ENCODE results near the gene SLC9A4.

Gene SLC9A4

DNA sequence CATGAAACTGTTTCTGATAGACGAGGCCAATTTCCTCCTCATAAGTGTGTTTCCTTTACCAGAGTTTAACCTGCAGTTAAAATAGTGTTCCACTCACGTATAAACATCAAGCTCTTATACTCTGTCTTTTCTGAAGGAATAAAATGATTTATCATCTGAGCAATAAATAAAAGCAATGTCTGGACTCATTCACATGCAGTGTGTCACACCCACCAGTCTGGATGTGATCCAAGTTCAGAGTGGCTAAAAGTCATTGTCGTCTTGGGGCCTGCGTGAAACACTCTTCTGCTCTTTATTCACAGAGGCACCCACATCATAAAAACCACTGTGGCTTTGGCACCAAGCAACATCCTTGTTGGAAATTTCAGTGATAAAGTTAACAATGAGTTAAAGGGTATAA, 19.5 kb upstream of the SLC9A4 start:
- no peak for DNase-seq

DNA sequence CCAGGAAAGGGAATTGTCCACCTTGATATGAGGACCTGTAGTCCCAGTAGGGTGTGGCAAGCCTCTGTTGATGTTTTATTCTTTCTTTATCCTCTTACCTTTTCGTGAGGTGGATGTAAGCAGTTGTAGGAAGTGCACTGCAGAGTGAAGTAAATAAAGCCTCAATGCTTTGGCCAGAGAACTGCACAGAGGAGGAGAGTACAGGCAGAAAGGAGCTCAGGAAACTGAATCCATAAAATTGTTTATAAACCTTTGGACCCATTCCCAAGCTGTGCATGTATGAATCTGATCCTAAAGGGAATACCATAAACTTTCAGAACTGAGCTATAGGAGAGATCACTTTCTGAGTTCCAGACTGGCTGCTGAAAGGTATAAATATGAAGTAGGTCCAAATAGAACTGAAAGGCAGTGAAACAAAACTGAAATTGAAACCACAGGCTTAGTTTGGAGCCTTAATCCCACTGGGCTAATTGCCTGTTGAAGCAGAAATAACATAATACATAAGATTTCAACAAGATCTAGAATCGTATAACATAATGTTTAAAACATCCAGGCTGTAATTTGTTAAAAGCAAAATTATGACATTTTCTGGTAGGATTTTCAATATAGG, 17.9 kb upstream of the SLC9A4 start:
- no peak for DNase-seq

DNA sequence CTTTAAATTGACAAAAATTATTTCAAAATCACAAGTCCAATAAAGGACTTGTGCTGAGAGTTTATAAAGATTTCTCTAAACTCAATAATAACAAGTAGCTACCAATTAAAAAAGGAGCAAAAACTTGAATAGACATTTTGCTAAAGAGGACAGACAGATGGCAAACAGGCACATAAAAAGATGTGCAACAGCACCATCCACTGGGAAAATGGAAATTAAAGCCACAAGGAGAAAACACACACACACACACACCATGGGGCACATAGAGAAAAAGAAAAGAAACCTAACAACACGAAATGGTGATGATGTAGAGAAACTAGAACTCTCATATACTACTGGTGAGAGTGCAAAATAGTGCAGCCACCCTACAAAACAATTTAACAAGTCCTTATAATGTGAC, 12.6 kb upstream of the SLC9A4 start:
- DNase-seq: no peak

DNA sequence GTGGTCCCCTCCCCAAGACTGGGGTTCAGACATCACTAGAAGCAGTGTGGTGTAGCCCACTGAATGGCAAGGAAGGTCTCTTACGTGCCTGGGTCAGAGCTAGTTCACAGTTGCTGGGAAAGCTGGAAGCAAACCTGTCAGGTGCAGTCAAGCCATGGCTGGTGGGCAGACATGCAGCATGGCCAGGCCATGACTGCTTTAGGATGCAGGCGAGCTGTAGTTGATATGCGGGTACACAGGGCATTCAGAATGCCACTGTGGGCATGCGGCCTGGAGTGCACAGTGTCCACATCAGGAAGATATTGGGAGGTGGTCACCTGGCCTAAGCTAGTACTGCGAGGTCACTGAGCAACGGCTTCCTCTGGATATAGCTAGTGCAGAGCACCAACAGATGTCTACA, 11.8 kb upstream of the SLC9A4 start:
- no peak for DNase-seq

DNA sequence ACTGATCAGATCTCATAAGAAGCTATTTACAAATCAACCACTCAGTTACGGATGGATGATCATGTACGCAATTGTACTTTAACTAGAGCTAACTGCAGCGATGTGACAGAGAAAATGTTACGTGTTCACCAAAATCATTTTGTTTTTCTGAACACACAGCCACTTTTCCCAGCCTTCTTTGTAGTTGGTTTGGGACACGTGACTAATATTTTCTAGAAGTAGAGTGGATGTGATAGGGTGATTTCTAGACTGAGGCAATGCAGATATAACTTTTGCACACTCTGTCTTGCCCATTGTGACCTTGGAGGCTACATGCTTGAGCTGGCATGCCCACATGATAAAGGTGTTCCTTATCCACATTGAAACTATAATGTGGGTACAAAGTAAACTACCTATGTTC, 9.9 kb upstream of the SLC9A4 start:
- DNase-seq: no peak

DNA sequence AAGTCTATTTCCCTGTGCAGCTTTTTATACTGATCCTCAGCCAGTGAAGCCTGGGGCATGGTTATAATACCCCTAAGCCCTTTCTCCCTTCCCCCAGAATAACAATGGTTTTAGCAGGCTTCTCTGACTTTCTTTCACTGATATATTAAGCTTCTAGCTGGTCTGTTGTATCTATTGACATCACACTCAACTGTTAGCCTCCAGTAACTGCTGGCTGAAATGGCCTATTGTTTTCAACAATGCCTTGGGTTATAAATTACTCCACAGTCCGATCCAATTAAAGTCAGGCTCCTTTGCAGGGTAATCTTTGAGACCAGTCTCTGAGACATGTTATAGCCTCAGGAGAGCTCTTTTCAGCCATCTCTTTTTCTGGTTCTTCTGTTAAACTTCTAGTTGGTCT, 2.9 kb upstream of the SLC9A4 start:
- DNase-seq: no peak

DNA sequence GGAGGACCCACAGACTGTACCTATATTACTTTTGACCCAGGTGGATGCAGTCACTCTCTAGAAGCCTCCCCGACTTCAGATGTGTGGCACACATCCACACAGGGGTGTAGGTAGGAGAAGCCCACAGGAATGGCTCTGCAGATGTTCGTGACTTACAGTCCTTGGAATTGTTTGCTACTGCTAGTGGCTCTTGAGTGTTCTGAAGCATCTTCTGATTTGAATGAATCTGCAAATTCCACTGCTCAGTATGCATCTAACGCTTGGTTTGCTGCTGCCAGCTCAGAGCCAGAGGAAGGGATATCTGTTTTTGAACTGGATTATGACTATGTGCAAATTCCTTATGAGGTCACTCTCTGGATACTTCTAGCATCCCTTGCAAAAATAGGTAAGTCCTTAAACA, 605 bp downstream of the SLC9A4 start:
- DNase-seq: no peak

DNA sequence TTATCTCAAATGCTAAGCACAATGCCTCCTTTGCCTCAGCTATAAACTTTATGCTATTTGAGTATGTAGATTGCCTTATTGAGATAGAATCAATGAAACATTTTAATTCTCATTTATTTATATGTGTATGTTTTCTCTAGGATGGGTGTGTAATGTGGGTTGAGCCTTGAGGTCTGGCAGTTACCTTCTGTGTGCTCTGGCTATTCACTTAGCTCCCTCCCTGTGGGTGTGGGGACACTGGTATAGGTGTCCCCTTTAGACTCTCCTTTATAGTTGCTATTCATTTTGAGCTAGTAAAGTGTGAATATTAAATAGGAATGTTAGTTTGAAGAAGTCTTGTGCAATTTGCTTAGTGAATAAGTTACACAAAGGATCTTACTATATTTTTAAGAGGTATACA, 1.8 kb downstream of the SLC9A4 start:
- DNase-seq: no peak

DNA sequence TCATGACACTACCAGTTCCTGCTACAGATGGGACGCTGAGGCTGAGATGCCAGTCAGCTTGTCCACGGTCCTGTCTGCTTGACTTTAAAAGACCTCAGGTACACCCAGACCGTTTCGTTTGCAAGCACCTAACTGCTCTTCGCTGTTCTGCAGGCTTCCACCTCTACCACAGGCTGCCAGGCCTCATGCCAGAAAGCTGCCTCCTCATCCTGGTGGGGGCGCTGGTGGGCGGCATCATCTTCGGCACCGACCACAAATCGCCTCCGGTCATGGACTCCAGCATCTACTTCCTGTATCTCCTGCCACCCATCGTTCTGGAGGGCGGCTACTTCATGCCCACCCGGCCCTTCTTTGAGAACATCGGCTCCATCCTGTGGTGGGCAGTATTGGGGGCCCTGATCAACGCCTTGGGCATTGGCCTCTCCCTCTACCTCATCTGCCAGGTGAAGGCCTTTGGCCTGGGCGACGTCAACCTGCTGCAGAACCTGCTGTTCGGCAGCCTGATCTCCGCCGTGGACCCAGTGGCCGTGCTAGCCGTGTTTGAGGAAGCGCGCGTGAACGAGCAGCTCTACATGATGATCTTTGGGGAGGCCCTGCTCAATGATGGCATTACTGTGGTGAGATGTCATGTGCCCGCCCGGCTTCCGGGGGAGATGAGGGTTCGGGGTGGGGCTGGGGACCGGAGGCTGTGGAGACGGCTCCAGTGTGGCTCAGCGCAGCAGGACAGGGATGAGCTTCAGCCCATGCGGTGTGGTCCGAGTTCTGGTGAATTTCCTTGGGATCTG, 5.9 kb downstream of the SLC9A4 start:
- DNase-seq: no peak

DNA sequence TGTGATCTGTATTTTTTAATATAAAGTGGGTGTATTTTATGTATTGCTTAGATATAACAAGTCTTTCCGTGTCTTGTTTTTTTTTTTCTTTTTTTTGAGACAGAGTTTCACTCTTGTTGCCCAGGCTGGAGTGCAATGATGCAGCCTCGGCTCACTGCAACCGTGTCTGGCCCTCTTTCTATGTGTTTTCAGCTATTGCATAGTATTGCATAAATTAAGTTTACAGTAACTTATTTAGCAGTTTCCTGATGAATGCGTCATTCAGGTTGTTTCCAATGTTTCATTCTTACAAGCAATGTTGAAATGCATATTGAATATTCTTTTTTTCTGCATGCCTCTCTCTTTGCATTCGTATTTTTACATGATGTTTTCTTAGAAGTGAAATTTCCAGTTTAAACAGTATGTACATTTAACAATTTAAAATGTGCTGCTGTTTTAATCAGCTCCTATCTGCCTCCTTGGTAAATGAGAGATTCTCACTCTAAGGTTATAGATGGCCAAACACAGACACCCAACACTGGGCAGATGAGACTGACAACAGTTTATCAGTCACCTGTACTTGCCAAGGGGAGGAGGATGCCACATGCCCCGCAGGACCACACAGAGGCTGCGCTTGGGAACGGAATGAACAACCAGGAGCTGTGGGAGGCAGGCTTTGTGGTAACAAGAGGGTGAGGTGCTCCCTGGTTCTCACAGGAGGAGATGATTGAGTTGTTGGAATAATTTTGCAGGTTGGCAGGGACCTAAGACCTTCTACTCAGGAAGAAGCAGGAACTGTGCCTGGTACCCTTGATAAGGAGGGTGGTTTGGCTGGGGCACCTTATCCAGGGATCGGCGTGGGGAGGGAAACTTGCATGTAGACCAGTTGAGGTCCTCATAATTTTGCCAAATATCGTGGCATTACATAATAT, 7.5 kb downstream of the SLC9A4 start:
- DNase-seq: no peak

DNA sequence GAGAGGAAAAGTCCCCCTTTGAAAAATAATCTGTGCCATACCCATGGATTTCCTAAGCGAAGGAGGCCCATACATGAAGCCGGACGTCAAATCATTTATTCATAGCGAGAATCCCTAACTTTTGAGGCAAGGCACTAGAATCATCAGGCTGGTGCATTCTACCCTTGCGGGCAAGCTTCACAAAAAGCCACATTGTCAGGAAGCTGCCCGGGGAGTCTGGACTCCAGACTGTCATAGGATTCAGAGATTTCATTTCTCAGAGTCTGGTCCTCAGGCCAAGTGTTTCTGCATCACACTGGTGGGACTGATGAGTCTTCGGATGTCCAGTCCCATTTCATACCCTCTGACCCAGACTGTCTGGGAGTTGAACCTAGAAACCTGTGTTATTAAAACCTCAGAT, 8.9 kb downstream of the SLC9A4 start:
- DNase-seq: no peak

DNA sequence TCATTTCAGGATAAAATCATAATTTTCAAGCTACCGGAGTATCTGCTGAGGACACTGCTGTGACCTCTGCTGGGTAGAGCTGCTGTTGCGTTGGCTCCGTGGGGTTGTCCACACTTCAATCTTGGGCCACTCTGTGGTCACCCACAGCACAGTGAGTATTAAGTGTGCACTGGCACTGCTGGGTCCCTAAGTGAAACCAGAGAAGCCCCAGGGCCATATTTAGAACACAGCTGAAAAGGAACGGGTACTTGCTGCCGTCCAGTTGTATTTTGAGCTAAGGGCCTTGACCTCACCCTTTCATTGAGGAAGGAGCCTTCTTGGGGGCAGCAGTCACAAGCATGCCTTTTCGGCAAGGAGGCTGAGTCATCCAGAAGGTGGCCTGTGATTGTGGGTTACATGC, 10.1 kb downstream of the SLC9A4 start:
- no peak for DNase-seq

DNA sequence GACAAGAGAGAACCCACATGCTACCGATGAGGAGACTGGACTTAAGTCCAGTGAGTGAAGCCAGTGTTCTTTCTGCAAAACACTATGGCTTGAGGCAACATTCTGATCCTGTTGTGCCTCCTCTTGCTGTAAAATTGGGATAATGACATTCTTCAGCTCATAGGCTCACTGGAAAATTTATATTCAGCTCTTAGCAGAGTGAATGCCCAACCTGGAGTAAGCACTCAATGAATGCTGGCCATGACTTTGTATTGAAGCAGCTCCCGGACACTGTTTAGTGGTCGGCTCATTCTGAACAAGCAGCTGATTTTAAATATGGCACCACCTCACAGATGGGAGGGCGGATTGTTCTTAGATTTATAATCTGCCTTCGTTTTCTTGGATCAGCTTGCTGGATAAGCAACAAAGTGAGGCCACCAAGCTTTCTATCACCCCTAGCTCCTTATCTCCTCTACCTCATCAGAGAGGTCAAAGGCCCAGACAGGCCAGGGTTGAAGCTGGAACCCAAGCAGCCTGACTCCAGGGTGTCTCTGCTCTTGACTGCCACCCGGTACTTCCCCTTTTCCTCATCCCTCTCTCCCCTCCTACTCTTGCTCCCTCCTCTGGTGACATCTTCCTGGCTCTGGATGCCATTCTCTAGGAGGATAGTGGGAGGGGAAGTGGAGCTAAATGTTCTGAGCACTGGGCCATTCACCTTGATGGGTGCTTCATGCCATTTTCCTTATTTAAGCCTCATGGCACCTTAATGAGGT, 11.5 kb downstream of the SLC9A4 start:
- DNase-seq: no peak

DNA sequence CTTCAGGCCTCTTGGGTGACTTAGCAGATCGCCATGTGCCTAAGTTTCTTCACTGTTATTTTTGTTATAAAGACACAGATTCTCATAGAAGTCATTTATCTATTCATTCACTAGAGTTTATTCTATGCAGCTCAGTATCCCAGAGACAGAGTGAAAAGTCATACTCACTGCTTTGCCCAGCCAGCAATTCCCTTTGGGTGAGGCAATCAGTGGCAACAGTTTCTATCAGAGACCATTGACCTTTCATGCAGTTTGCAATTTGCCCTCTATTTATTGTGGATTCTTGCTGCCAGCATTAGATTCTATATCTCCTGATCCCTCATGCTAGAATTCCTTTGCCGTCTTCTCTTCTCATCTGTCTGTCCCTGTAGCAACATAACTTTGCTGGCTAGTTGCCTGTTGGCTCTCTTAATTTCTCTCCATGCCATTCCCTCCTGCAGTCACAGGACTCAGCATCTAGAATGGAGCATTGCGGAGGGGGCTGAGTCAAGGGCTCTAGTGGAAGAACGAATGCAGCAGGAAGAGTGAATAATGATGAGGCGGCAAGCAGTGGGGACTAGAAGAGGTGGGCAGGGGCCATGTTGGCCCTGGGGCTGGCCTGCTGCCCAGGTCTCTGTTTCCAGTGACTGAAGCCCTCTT, 12.2 kb downstream of the SLC9A4 start:
- DNase-seq: no peak

DNA sequence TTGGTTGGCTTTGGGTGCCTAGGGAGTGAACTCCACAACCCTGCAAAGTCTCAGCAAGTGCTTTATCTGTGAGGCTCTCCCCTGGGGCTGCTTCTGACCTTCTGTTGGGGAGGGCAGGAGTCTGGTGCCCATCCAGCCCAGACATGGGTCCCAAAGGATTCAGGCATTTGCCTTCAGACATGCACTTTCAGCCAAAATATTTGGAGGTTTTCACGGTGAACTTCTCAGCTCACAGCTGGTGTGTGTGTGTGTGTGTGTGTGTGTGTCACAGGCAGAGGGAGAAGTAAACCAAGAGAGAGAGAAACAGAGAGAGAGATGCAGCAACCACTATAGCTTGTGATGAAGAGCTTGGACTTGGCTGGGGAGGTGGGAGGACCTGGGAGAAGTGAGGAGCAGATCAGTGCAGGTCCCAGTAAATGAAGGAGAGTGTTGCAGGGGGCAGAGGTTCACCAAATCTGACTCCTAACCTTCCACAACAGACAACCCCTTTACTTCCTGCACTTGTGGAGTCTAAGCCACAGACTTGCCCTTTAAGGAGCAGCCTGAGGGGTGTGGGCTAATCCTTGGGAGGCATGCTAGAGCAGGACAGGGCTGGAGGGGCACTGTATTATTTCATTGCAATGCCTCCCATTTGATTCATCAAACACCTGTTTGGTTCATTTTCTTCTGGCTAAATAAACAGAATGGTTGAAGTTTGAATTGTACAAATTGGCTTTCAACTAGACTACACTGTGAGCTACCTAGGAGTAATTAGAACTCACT, 14.1 kb downstream of the SLC9A4 start:
- no peak for DNase-seq

DNA sequence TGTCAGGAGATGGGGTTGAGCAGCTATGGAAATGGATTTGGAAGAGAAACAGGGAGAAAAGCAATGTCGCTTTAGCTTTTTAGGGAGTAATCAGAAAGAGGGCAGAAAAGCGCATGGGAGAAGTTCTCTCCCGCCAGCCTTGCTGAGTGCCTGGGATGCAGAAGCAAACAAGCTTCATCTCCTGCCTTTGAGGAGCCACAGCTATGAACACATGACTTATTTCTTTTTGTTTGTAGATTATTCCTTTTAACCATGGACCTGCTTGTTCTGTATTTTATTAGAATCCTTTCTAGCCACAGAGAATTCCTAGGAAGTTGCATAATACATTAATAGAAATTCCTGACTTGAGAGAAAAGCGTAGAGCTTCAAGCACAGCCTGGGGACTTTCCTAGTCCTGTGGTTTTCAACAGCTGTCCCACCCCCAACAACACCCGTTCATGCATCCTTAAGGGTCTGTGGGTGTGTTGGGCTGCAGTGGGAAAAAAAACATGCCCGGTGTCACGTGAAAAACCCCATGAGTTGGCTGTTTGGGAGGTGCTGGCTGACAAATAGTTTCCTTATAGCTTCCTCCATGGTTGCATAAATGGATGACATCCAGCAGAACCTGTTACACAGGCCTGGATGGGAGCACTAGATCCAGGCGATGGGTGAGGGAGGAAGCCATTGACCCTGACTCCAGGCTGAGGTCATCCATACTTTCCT, 14.9 kb downstream of the SLC9A4 start:
- DNase-seq: no peak

DNA sequence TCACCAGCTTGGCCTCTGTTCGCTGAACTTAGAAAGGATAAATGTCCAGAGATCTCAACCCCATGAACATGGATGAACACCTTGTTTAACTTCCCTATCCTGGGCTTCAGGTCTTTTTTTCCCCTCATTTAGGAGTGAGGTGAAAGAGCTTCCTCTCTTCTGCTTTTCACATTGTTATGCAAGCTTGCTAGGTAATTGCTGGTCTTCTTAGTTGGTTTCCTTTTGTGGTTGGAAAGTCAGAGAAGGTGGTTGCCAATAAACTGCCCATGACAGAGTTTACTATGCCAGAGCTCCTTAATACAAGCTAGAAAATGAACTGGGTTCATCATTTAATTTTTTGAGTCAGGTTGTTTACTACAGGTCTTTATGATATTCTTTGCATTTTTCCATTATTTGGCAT, 16.6 kb downstream of the SLC9A4 start:
- DNase-seq: no peak

DNA sequence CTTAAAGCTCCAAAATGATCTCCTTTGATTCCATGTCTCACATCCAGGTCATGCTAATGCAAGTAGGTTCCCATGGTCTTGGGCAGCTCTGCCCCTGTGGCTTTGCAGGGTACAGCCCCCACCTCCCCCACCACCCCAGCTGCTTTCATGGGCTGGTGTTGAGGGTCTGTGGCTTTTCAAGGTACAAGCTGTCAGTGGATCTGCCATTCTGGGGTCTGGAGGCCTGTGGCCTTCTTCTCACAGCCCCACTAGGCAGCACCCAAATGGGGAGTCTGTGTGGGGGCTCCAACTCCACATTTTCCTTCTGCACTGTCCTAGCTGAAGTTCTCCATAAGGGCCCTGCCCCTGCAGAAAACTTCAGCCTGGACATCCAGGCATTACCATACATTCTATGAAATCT, 19.0 kb downstream of the SLC9A4 start:
- no peak for DNase-seq

DNA sequence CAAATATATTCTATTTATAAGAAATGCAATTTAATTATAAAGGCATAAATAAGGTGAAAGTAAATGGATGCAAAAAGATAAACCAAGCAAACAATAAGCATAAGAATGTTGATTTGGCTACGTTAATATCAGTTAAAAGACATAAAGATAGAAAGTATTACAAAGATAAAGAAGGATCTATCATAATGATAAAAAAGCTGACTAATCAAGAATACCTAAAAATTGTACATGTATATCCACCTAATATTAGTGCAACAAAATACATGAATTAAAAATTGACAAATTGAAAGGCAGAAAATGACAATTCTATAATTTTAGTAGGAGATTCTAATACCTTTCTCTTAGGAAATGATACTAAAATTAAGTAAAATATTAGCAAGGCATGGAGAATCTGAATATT, 21.5 kb downstream of the SLC9A4 start:
- DNase-seq: no peak

DNA sequence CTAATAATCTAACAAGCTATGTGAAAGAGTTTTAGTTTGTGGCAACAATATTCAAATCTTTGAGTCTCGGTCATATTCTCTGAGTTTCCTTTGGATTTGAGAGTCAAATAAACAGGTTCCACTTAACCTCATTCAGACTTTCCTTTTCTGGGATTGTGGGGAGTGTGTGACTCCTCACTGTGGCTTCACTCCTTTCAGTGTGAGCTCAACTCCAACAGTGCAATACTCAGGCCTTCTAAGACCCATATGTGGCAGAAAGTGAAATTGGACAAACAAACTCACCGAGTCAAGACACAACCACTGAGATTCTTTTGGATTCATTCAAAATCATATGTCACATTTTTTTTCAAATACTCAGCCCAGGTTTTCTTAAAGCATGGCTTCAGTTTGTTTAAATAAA, 25.4 kb downstream of the SLC9A4 start:
- no peak for DNase-seq

DNA sequence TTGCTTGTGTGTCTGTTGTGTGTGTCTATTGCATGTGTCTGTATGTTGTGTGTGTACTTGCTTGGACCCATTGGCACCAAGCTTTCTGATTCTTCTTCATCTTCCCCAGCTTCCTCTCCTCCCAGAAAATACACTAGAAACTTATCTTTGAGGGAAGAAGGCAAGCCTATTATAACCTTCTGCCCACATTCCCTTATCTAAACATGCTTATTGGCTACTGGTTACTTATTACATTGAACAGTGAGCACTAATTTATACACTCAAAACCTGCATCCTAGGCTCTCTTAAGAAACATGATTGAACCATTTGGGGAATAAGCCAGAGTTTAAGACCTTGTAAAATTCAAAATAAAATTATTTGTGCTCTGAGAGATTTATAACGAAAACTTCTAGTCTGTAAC, 26.5 kb downstream of the SLC9A4 start:
- no peak for DNase-seq
